Inflammatory macrophage (primary cell): ENCODE measurements around the gene COL4A2.
"Not testable (repeated sequence)": the region's sequence is repeated elsewhere in the genome, so short reads cannot be mapped to it uniquely, and the experiment has no call there.

ENCODE experiments used
- DNase-seq, 2 donors: peaks; one replicate each; pipeline ENCODE4 v3.0.0-alpha.2; 2020 to 2022

COL4A2 gene

GRCh38 chr13:110308656-110309359 is 1.7 kb downstream of the COL4A2 start:
- DNase-seq, result no peak

DNA sequence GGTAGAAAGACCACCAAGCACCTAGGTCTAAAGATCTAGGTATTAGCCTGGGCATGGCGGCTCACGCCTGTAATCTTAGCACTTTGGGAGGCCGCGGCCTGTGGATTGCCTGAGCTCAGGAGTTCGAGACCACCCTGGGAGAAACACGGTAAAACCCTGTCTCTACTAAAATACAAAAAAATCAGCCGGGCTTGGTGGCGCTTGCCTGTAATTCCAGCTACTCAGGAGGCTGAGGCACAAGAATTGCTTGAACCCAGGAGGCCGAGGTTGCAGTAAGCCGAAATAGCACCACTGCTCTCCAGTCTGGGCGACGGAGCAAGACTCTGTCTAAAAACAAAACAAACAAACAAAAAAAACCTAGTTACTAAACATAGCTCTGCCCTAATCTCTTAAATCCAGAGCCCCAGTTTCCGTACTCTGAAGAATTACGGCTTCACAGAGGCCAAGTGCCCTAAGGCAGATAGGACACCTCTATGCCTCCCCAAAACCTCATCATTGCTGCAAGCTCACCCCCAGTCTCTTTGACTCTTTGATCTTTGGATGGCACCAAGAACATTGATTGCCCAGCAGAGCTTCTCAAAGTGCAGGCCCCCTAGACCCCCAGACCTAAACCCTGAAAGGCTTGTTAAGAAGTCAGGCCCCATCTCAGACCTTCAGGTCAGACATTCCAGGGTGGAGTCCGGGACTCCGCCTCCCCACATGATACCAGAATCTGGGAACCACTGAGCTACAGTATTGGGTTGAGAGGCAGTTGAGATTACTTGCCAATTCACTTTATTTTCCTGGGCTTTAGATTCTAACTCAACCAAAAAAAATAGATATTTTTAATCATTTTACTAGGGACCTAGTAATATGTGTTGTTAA is 2.8 kb downstream of the COL4A2 start:
- no peak for DNase-seq

- no peak for DNase-seq
These were observed 3.7 kb downstream of the COL4A2 start for GRCh38 chr13:110310541-110311442.

GRCh38 chr13:110311443-110312338 is 4.6 kb downstream of the COL4A2 start:
- DNase-seq, result no peak

- DNase-seq, result no peak
These were observed 5.4 kb downstream of the COL4A2 start for GRCh38 chr13:110312339-110313031.

- not testable (repeated sequence) for DNase-seq
These were observed 6.2 kb downstream of the COL4A2 start for GRCh38 chr13:110313261-110313660.

DNA sequence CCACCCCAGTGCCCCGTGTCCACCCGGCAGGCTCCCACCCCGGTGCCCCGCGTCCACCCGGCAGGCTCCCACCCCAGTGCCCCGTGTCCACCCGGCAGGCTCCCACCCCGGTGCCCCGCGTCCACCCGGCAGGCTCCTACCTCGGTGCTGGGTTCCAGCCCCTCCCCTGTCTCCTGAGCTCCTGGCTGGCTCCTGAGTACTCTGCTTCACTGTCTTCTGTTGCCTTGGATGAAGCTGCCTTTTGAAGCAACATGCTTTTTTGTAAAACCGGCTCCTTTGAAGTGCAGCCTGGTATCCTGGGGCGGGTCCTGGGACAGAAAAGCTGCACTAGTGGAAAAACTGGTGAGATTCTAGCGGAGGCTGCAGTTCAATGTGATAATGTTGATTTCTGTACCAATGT is 6.6 kb downstream of the COL4A2 start:
- DNase-seq, result not testable (repeated sequence)

- no peak for DNase-seq
These were observed 7.6 kb downstream of the COL4A2 start for GRCh38 chr13:110314516-110315245.

DNA sequence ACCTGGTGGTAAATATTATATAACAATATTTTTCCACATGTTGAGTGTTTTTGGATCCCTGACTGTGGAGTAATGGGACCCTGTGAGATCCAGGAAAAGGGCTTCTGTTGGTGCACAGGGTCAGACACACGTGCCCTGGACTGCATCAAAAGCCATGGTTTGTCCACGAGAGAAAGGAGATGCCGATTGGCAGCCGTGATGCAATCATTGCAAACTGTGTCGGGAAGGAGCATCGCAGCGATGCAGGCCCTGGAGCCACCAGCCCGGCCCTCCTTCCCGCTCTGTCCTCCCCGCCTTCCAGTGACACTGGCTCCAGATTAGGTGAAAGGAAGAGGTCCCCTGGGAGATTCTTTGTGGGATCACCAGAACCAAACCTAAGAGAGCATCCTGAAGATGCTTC is 9.1 kb downstream of the COL4A2 start:
- no peak for DNase-seq

GRCh38 chr13:110317093-110317492 is 10.0 kb downstream of the COL4A2 start:
- no peak for DNase-seq

GRCh38 chr13:110317496-110318195 is 10.6 kb downstream of the COL4A2 start:
- no peak for DNase-seq

- no peak for DNase-seq
These were observed 11.8 kb downstream of the COL4A2 start for GRCh38 chr13:110318920-110319319.

DNA sequence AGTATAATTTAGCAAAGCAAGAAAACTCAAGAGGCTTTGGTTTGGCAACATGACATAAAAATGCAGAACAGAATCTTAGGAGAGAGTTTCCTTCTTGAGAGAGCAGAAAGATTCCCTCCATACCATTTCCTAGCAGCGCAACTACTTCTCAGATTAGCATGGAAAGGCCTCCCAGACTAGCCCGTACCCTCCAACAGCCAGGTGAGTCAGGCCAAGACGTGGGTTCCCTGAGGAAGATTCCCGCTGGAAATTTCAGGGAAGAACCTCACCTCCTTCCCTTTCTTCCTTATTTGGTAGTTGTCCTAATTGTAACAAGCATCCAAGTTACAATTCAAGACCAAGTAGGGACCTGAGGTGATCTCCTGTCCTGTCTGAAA is 12.3 kb downstream of the COL4A2 start:
- no peak for DNase-seq

GRCh38 chr13:110319774-110320509 is 12.9 kb downstream of the COL4A2 start:
- no peak for DNase-seq

GRCh38 chr13:110320645-110321044 is 13.6 kb downstream of the COL4A2 start:
- no peak for DNase-seq

DNA sequence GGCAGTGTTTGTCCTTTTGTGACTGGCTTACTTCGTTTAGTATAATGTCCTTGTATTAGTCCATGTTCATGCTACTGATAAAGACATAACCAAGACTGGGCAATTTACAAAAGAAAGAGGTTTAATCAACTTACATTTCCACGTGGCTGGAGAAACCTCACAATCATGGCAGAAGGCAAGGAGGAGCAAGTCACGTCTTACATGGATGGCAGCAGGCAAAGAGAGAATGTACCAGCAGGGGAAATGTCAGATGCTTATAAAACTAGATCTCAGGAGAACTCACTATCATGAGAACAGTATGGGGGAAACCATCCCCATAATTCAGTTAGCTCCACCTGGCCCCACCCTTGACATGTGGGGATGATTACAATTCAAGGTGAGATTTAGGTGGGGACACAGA is 14.5 kb downstream of the COL4A2 start:
- not testable (repeated sequence) for DNase-seq

GRCh38 chr13:110322126-110322827 is 15.2 kb downstream of the COL4A2 start:
- DNase-seq, result no peak

DNA sequence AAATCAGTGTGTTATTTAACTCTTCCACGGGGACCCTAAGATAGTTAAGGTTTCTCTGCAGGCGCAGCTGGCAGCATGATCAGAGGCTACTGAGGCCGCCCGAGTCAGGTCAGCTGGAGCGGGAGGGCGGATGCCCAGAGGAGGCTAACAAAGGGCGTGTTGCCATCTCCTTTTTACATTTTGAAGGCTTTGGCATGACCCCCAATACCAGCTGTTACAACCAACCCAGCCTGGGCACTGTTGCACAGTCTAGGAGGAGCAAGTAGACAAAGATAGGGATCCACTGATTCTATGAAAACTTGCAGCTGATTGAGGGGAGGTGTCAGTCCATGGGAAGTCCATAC is 15.7 kb downstream of the COL4A2 start:
- no peak for DNase-seq
